Middle frontal gyrus (tissue), 1 donor: ENCODE measurements around the gene CYS1.

Experiments
- DNase-seq: peaks from one replicate; pipeline ENCODE4 v3.0.0-alpha.2; 2015; ENCODE audit warnings: low spot score; ENCODE audit errors: extremely low spot score

Gene CYS1

DNA sequence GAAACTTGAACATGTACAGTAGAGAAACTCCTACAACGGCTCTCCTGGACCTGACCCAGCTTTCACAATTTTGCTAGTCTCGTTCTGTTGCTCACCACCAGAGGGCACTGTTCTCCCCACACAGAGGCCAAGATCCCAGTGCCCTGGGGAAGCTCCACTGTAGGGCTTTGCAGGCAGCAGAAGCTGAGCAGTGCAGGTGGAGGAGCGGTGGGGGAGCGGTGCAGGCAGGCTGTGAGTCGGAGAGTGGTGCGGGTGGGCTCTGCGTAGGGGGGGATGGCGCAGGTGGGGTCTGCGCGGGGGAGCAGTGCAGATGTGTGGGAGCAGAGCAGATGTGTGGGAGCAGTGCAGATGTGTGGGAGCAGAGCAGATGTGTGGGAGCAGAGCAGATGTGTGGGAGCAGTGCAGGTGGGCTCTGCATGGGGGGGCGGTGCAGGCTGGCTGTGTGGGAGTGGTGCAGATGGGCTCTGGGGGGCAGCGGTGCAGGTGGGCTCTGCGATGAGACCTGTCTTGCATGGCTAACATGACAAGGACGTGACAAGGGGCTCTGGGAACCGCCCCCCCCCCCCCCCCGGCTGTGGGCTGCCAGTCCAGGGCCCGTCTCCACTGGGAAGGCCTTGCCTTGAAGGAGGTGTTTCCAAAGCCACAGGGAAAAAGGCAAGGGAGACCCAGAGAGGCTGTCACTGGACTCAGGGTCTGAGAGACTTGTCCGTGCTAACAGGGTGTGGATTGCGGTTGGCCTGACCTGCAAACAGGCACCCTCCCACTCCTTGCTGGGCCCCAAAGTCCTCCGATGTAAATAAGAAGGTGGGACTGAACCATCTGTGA, 7.3 kb downstream of the CYS1 start:
- peak; percentile 73 for DNase-seq

DNA sequence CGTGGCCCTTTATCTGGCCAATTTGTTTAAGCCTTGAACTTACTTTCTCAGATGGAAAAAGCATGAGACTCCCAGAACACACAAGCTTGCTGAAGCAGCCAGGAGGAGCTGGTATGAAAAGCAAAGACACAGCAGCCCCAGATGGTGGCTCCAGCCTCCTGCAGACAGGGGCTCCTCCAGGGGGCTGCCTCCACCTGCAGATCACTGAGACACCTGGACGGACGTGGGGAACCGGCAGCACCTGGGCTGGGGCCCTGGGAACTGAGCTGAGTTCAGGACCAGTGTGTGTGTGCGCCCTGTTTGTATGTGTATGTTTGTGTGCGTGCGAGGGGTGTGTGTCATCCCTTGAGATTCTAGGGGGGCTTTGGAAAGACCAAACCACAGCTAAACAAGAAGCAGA, 8.6 kb downstream of the CYS1 start:
- no peak for DNase-seq

DNA sequence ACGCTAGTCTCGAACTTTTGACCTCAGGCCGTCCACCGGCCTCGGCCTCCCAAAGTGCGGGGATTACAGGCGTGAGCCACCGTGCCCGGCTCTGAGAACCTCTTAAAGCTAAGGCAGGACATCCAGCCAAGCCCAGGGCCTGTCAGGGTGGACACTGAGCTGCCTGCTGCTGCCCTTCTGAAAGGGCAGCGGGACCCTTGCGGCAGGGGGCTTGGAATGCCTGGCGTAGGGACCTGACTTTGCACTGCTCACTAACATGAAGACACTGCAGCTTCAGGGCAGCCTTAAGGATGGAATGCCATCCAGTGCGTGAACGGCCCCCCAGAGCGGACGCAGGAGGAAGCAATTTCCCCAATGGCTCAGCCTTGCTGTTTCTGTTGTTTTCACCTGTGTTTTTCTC, 9.0 kb downstream of the CYS1 start:
- no peak for DNase-seq

DNA sequence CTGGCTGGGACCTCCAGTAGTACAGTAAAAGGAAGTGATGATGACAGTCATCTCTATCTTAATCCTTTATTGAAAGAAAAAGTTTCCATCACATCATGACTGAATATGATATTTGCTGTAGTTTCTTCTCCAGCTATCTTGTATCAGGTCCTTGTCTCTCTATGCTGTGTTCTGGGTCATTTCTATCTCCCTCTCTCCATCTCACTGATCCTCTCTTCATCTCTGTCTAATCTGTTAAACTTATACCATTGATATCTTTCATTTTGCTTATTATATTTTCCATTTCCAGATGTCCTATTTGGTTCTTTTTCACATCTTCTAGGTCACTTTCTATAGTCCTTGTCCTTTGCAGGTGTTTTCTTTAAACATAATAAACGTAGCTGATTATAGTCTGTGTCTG, 12.3 kb downstream of the CYS1 start:
- DNase-seq = no peak

DNA sequence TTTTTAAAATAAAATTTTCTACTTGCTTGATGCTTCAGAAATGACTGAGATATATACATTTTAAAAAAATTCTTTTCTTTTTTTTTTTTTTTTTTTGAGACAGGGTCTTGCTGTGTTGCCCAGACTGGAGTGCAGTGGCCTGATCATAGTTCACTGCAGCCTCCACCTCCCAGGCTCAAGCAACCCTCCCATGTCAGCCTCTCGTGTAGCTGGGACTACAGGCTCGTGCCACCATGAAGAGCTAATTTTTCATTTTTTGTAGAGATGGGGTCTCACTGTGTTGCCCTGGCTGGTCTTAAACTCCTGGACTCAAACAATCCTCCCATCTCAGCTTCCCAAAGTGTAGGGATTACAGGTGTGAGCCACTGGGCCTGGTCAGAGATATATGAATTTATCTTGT, 12.9 kb downstream of the CYS1 start:
- DNase-seq = no peak

DNA sequence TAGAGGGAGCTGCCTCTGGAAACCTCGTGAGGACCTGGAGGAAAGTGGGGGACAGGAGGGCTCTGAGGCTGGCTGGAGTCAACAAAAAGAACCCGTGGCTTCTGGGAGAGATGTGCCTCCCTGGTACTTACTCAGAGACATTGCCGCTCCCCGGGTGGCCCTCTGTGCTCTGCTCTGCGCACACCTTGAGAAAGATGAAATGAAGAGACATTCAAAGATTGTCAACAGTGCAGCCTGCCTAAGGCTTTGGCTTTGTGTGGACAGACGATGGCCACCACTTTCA, 14.5 kb downstream of the CYS1 start:
- no peak for DNase-seq

DNA sequence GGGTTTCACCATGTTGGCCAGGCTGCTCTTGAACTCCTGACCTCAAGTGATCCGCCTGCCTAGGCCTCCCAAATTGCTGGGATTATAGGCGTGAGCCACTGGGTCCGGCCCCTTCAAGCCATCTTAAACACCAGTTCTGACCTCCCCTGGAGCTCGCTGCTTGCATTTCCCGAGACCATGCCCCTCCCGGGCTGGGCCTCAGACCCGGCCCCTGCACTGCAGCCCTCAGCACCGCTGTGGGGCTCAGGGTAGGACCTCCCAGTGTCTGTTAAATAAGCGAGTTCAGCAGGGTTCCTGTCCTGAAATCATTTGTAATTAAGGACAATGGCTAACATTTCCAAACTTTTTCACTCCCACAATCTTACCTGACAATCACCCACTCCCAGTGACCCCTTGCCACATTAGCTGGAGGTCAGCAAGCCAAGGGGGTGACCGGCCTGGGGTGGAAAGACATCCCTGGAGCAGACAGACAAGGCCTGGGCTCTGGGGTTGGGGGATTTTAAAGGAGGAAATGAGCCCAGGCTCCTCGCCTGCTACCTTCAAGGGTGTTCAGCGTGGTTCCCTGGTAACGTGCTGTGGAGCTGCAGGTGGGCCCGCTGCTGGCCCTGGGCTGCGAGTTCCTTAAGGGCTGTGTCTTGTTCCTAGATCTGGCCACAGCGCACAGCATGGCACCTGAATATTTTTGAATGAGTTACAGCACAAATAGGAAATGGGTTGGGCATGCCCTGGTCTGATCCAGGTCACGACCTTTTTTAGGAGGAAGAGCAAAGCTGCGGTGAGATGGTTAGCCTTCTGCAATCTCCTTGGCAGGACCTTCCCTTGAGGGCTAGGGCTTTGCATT, 15.1 kb downstream of the CYS1 start:
- no peak for DNase-seq

DNA sequence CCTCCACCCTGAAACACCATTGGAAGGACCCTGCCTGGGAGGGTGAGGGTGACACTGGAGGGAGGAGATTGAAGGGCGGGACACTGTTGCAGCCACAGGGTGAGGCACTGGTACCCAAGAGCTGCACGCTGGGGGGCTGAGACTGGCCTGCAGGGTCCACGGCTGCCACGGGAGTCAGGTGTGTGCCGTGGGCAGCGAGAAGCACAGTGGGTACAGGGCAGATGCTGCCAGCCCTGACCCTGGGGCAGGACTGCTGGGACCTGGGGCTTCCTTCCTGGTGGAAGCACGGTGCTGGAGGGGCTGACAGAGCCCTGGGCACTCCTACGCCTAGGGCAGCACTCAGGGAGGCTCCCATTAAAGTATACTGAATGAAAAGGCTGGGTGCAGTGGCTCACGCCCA, 16.6 kb downstream of the CYS1 start:
- DNase-seq = no peak

DNA sequence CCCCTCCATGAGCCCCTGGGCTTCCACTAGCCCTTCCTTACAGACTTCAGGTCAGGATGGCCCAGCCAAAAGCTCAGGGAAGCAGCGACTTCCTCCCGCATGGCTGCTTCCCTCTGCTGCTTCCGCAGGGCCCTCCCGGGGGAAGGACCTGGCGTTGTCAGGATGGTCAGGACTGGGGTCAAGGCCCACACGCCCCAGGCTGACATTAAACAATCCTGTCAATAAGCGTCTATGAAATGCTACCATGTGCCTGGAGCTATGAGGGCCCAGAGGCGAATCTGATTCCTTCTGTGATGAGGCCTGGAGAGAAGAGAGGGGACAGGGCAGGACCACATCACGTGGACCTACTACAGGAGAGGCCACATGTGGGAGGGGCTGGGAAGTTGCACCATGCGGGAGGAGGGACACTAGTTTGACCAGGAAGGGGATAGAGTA, 17.3 kb downstream of the CYS1 start:
- no peak for DNase-seq

DNA sequence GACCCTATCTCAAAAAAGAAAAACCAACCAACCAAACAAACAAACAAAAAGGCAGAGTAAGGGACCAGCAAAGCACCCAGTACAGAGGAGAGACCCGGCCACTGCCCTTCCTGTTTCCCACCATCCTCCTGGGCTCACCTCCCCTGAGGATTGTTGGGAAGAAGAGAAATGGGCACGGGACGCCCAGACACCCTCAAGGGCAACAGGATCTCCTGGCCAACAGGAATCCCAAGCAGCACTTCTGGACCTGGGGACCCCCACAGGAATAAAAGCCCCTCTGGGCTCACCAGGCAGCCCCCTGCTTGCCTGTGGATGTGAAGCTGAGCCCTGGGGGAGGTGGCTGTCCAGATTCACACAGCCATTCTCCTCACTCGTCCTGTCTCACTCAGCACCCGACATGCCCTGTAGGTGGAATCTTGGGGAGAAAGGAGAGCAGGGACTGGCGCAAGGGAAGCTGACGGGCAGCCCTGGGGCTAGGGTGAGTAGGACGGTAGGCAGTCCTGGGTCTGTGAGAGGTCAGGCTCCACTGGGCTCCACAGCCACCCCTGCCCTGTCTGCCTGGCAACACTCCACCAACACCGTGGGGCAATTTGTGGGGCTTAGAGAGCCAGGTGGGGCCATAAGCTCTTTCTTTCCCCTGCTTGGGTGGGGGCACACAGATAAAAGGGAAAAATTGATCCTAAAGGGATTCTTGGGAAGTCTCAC, 18.8 kb downstream of the CYS1 start:
- DNase-seq = no peak

DNA sequence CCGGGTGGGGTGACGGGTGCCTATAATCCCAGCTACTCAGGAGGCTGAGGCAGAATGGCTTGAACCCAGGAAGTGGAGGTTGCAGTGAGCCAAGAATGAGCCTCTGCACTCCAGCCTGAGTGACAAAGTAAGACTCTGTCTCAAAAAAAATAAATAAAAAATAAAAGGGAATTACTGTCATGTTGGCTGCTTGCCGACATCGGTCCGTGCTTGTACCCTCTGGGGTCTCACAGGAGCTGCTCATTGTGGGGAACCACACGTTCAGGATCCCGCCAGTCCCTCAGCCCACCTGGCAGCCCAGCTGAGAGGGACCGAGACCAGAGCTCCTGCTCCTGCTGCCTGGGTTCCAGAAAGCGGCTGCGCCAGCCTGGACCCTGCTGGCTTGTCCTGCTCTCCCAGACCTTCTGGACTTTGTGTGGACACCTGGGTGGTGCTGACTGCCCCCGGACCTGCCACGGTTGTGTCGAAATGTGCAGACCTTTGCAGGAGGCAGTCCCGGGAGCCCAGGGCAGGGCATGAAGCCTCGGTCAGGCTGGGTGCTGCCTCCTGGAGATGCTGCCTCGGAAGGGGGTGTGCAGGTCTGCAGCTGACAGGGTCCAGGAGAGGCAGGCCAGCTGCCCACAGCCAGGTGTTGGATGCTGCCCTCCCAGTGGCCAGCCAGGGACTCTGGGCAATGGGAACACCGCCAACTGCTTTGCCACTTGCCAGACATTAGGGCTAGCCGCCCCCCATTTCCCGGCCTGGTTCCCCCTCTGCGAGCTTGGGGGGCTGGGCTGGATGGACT, 20.5 kb downstream of the CYS1 start:
- no peak for DNase-seq

DNA sequence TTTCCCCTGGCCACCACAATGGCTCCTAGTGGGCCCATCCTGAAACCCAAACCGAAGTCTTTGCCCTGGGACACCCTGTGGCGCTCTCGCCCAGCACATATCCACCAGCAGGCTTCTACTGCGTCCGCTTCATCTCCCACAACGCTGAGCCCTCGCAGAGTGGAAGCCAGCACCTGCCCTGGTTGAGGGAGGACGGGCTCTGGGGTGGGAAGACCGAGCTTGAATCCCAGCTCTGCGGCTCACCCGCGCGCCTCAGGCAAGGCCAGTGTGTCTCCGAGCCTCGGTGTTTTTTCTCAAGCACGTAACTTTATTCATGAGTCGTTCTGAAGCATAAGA, 21.2 kb downstream of the CYS1 start:
- DNase-seq = no peak

DNA sequence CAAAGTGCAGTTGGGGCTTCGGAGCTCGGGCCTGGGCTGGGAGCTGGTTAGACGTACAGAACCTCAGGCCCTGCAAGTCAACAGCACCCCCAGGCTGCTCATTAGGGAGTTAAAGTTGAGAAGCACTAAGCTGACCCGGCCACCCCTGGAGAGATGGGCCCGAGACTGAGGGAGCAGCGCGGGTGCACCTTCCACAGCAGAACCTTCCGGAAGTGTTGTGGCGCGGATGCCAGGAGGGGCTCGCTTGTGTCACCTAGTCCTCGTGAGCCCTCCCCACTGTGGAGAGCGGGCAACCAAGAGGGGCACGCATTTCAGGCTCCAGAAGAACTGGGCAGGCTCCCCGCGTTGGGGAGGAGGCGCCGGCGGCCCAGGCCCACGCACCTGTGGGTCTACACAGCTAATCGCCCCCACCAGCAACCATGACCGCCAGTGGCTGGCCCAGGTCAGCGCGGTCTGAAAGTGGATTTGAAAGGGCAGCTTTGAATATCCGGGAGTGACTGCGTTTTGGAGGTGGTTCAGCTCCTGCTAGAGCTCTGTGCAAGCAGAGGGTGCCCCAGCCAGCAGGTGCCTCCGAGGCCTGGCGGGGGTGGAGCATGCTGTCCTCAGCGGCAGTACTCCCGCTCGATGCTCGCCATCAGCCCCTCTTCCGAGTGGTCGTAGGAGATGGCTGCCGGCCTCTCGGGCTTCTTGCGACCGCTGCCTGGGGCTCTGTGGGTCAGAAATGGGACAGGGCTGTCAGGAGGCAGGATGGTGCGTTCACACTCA, 21.8 kb downstream of the CYS1 start:
- DNase-seq = no peak

DNA sequence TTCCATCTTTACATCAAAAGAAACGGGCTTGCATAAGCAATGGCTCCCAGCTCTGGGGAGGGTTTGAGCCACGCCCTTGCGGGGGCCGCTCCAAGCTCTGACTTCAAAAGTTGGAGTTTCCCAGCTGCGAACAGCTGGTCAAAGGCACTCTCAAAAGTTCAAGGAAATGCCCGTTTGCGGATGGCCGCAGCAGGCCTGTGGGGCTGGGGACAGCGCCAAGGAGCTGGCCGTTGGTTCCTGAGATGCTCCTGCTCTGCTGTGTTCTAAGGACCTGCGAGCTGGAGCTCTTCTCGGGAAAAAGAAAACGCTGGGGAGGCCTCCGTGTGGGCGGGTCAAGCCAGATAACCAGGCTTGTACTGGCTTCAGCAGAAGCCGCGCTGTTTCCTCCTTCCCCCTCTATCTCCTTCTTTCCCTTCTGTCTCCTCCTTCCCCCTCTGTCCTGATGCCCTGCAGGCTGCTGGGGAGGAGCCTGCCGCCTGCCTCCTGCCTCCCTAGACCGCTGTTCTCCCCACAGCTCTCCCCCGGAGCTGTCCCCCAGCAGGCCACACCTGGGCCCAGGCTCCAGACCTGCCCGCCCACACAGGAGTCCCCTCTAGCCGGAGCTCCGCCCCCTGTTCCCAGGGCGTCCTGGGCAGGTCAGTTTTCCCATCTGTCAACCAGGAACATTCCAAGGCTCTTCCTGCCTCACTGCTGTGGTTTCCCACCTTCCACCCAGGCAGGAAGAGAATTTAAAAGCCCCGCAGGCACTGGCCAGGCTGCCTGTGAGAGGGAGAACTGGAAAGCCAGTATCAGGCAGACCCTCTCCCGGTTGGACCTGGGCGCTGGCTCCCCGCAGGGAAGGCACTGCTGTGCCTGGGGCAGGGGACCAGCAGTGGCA, 22.7 kb downstream of the CYS1 start:
- DNase-seq = no peak

DNA sequence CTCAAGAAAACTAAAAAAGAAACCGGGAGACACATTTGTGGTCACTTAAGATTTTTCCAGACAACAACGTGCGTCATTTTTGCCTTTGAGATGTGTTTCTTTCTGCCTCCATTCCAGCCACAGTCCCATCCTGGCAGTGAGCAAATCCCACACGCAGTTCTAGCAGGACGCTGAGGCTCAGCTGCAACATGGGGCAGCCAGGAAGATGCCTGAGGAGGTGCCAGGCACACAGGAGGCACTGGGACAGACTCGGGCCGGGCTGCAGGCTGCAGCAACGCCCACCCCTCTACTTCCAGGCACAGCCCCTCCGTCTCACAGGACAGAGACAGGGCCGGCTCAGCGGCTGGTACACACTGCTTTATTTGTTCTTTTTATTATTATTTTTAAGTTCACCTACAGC, 23.8 kb downstream of the CYS1 start:
- DNase-seq = no peak

DNA sequence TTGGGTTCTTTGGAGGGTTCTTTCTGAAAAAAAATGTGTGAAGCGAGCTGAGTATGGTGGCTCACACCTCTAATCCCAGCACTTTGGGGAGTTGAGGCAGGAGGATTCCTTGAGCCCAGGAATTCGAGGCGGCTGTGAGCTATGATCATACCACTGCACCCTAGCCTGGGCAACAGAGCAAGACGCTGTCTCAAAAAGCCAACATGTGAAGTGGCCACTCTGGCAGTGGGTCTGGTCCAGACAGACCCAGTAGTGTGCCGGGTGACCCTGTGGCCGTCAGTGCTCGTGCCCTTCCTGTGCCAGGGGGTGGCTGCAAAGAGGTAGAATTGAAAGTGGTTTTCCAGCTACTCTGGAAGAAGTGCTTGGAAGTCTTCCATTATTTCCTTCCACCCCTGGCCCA, 25.2 kb downstream of the CYS1 start:
- no peak for DNase-seq

DNA sequence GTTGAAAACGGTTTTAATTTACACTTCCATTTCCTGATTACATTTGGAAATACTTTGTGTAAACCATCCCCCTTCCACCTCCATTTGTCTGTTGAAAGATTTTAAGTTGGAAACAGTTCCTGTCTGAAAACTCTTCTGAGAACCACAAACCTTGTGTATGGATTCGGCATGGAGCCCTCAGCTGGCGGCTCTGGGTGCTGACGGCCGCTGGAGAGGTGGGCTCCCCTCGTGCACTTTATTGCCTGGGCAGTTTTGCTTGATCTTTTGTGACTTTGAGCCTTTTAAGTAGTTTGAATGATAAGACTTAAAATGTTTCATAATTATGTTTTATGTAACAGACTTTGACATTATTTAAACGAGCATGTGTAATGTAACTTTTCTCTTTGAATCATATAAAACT, 25.8 kb downstream of the CYS1 start:
- DNase-seq = no peak

DNA sequence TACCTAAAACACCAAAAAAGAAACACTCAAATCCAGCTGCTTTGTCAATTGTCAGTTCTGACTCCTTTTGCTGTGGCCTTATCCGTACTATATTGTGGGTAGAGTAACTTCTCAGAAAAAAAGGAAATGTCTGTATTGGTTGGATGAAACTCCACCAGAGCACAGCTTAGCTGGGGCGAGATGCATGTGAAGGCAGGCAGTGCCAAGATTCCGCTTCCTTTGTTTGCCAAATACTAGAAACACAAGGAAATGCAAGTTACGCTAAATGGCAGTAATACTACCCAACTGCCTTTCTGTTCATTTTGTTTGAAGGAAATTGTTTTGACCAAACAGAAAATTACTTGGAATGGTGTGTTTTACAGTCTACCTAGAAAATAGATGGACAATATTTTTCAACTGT, 26.9 kb downstream of the CYS1 start:
- DNase-seq = no peak

DNA sequence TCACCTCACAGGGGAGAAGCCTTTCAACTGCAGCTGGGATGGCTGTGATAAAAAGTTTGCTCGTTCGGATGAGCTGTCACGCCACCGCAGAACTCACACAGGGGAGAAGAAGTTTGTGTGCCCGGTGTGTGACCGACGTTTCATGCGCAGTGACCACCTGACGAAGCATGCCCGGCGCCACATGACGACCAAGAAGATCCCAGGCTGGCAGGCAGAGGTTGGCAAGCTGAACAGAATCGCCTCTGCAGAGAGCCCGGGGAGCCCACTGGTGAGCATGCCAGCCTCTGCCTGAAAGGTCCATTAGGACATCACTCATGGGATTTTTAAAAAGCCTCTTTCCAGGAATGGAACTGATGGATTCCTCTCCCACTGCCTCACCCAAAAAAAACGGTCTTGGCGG, 28.0 kb downstream of the CYS1 start:
- no peak for DNase-seq
